WI38 (cell line): Measurements from ENCODE around the gene TMEM94.

ENCODE experiments used
- H3K4me3 ChIP-seq: 2 replicates; pipeline ENCODE4 v1.5.1; 2011; ENCODE audit warnings: low read depth, mild to moderate bottlenecking, control low read depth, low read length
- TF ChIP-seq, protein P1 (sequence below): IDR thresholded peaks from 2 replicates; pipeline ENCODE4 v1.5.1; 2012; ENCODE audit warnings: low read depth, mild to moderate bottlenecking, control low read depth, low read length

The TMEM94 gene

DNA sequence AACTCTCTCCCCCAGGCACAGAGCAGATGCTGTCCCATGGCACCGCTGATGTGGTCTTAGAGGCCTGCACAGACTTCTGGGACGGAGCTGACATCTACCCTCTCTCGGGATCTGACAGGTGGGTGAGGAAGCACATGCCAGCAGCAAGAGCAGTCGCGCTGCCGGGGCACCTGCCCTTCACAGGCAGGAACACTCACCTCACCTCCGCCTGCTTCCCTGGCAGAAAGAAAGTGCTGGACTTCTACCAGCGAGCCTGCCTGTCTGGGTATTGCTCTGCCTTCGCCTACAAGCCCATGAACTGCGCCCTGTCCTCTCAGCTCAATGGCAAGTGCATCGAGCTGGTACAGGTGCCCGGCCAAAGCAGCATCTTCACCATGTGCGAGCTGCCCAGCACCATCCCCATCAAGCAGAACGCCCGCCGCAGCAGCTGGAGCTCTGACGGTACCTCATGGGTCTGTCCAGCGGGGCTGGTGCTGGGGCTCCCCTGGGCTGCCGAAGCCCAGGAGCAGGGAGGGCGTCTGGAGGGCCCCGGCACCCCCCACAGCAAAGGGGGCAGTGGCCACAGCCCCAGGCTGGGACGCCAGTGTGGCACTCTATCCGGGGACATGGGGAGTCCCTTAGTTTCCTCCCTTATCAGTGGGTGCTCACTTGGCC is 37.2 kb downstream of the TMEM94 start:
- TF ChIP-seq, protein P1, sequence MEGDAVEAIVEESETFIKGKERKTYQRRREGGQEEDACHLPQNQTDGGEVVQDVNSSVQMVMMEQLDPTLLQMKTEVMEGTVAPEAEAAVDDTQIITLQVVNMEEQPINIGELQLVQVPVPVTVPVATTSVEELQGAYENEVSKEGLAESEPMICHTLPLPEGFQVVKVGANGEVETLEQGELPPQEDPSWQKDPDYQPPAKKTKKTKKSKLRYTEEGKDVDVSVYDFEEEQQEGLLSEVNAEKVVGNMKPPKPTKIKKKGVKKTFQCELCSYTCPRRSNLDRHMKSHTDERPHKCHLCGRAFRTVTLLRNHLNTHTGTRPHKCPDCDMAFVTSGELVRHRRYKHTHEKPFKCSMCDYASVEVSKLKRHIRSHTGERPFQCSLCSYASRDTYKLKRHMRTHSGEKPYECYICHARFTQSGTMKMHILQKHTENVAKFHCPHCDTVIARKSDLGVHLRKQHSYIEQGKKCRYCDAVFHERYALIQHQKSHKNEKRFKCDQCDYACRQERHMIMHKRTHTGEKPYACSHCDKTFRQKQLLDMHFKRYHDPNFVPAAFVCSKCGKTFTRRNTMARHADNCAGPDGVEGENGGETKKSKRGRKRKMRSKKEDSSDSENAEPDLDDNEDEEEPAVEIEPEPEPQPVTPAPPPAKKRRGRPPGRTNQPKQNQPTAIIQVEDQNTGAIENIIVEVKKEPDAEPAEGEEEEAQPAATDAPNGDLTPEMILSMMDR = no peak
- no peak overlapping the region for H3K4me3 ChIP-seq

DNA sequence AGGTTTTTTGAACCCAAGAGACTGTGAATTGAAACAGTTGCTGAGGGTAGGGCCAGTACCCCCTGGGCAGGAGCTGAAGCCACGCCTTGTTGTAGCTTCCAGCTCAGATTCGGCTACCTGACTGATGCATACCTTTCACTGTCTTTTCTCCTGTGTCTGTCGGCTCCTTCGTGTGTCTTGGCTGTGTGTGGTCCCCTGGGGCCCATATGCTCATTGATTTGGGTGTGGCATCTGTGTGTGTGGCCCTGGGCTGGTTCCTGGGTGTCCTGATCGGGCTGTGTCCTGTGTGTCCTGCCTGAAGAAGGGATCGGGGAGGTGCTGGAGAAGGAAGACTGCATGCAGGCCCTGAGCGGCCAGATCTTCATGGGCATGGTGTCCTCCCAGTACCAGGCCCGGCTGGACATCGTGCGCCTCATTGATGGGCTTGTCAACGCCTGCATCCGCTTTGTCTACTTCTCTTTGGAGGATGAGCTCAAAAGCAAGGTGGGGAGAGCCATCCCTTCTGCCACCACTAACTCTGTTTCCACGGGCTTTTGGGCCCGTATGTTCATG is 38.0 kb downstream of the TMEM94 start:
- TF ChIP-seq, protein P1 = no peak
- no peak overlapping the region for H3K4me3 ChIP-seq

DNA sequence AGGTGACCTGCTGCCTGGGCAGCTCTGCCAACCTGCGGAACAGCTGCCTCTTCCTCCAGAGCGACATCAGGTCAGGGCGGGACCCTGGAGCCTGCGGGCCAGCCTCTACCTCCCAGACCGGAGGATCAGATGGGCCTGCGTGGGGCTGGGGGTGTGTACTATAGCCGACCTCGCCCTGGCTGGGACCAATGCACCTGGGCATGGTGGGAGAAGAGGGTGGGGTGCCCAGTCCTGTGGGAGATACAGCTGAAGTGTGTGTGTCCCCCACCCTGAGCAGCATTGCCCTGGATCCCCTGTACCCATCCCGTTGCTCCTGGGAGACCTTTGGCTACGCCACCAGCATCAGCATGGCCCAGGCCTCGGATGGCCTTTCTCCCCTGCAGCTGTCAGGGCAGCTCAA is 39.6 kb downstream of the TMEM94 start:
- TF ChIP-seq, protein P1 = no peak
- no peak overlapping the region for H3K4me3 ChIP-seq

DNA sequence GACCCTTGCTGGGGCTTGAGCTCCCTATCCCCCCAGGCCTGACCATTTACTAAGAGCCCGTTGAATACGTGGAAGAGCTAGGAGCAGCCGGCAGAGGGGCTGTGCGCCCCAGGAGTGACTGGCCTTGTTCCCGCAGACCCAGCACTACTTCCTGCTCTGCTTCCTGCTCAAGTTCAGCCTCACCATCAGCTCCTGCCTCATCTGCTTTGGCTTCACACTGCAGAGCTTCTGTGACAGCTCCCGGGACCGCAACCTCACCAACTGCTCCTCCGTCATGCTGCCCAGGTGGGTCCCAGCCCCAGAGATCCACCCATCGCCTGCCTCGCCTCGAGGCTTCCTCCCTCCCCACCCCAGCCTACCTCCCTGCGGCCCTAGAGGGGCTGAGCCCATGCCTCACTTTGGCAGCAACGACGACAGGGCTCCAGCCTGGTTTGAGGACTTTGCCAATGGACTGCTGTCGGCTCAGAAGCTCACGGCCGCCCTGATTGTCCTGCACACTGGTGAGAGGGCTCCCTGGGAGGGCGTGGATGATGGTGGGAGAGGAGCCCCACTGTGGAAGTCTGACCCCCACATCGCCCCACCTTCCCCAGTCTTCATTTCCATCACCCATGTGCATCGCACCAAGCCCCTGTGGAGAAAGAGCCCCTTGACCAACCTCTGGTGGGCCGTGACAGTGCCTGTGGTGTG is 41.7 kb downstream of the TMEM94 start:
- no peak overlapping the region for H3K4me3 ChIP-seq
- TF ChIP-seq, protein P1 = no peak

DNA sequence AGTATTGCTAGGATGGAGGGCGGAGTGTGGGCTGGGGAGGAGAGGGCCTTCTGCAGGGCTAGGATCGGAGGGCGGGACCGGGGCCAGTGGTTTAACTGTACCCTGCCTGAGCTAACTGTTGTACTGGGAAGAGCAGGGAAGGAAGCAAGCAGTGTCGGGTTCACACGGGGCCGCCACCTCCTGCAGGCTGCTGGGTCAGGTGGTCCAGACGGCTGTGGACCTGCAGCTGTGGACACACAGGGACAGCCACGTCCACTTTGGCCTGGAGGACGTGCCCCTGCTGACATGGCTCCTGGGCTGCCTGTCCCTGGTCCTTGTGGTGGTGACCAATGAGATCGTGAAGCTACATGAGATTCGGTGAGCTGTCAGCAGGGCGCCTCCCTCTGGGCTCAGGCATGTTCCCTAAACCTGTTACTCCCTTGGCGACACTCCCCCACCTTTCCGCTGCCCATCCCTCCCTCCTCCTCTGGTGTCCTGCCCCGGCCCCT is 42.3 kb downstream of the TMEM94 start:
- TF ChIP-seq, protein P1 = no peak
- H3K4me3 ChIP-seq = no peak overlapping the region

DNA sequence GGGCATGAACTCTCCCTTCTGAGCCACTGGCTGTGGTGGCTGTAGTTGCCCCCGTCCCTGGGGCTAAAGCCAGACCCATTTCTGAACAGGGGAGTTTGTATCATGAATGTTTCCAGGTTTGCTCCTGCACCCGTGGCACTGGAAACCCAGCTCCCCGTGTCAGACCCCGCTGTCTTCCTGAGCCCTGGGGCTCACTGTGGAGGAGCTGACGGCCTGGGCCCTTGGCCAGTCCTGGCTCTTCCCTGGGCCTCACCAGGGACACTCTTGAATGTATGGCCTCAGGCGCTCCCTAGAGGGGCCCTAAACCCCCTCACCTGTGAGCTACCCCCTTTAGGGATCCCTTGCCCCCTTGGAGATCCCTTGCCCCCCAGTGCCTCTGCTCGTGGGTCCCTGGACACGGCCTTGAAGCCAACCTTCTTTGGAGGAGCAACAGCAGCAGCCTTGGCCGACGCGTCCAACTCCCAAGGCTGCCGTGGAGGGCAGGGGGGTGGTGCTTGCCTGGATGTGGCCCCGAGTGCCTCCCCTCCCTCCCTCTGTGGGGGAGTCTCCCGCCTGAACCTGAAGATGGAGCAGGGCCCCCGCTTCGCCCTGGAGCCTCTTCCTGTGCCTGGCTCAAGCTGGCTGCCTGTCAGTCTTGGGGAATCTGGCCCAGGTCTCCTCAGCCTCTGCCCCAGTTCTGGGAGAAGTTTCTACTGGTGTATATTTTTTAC is 43.0 kb downstream of the TMEM94 start:
- TF ChIP-seq, protein P1 = no peak
- H3K4me3 ChIP-seq = no peak overlapping the region
